Measurements from ENCODE around the gene KHDC1. TPM values are rescaled to one million over a fixed set of nuclear protein-coding genes. Genes with fewer than 3 reads are reported as not detected.

Gene KHDC1
- total RNA-seq, 6 experiments from 2014 or later: 4.8 to 6.3 (median 5.9) TPM

DNA sequence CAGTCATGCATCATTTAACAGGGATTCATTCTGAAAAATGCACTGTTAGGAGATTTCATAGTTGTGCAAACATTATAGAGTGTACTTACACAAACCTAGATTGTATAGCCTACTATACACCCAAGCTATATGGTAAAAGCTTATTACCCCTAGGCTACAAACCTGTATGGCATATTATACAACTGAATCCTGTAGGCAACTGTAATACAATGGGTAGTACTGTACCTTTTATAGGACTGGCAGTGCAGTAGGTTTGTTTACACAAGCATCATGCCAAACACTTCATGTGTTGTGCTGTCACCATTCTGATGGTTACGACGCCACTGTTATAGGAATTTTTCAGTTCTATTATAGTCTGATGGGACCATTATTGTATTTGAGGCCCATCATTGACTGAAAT is 39.3 kb upstream of the KHDC1 start:
- Mint-ChIP-seq H3K4me3 (no peak overlapping the region), H3K36me3 (ENCODE audit: low read depth) (peaks cover 24% of the 10 kb centered on the region), H3K4me1 (ENCODE audit: low read depth) (peaks cover 20% of the 10 kb centered on the region), H3K27me3 (ENCODE audit: insufficient read depth) (peaks cover 2% of the 10 kb centered on the region), H3K9me3 (no peaks in the 10 kb centered on the region), H3K27ac (no peak overlapping the region)
- DNase-seq: no peak
- TF ChIP-seq, protein P1, sequence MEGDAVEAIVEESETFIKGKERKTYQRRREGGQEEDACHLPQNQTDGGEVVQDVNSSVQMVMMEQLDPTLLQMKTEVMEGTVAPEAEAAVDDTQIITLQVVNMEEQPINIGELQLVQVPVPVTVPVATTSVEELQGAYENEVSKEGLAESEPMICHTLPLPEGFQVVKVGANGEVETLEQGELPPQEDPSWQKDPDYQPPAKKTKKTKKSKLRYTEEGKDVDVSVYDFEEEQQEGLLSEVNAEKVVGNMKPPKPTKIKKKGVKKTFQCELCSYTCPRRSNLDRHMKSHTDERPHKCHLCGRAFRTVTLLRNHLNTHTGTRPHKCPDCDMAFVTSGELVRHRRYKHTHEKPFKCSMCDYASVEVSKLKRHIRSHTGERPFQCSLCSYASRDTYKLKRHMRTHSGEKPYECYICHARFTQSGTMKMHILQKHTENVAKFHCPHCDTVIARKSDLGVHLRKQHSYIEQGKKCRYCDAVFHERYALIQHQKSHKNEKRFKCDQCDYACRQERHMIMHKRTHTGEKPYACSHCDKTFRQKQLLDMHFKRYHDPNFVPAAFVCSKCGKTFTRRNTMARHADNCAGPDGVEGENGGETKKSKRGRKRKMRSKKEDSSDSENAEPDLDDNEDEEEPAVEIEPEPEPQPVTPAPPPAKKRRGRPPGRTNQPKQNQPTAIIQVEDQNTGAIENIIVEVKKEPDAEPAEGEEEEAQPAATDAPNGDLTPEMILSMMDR (IDR thresholded peaks at IDR 0.05): no peak

DNA sequence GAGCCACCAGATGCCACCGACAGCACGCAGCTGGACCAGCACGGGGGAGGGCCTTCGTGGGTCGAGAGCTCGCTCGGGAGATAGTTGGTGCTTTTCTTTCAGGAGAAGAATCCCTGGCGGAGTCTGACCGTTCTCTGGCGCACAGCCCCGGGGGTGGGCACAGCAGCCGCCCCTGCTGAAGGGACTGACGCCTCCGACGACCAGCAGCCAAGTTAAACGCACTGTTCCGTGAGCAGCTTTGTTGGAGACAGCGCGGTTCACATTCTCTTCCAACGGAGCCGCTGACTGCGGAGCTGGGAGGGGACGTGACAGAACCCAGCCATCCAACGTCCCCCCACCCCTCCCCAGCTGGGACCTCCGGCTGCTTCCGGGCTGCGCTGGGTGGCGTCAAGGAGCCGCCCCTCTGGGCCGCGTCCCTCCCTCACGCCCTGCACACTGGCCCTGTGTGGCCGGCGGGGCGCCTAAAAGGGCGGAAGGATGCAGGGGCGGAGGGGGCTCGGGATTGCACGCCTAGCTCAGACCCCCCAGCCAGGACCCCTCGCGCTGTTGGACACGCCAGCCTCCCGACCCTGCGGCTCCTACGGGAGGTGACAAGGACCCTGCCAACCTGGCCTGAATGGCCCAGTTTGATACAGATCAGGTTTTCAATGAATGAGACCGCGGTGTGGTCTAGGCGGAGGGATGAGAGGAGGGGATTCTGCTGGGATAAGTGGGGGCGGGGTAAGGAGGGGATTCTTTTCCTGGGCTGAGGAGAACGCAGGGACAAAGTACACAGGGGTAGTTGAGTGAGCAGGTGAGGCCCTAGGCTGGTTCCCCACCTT is 36.4 kb upstream of the KHDC1 start:
- no peaks in the 10 kb centered on the region for H3K9me3 Mint-ChIP-seq
- TF ChIP-seq, protein P1 (IDR thresholded peaks at IDR 0.05): no peak
- no peak overlapping the region for H3K27ac Mint-ChIP-seq
- H3K27me3 Mint-ChIP-seq (ENCODE audit: insufficient read depth): peaks cover 2% of the 10 kb centered on the region; the same call in 1 of the 2 replicates
- peaks cover 31% of the 10 kb centered on the region for H3K36me3 Mint-ChIP-seq (ENCODE audit: low read depth)
- no peak for DNase-seq
- peaks cover 8% of the 10 kb centered on the region for H3K4me1 Mint-ChIP-seq (ENCODE audit: low read depth)
- H3K4me3 Mint-ChIP-seq: no peak overlapping the region

DNA sequence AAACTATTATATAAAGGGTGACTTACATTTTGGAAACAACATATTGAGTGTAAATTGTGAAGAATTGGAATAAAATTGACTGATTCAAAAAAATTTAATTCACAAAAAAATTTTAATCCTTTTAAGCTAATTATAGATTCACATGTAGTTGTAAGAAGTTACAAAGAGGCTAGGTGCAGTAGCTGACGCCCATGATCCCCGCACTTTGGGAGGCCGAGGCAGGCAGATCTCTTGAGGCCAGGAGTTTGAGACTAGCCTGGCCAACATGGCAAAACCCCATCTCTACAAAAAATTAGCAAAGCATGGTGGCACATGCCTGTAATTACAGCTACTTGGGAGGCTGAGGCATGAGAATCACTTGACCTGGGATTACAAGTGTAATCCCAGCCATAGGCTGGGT is 30.3 kb upstream of the KHDC1 start:
- Mint-ChIP-seq H3K4me1 (ENCODE audit: low read depth) (peaks cover 11% of the 10 kb centered on the region), H3K27me3 (ENCODE audit: insufficient read depth) (peaks cover 2% of the 10 kb centered on the region; the same call in 1 of the 2 replicates), H3K4me3 (no peak overlapping the region), H3K36me3 (ENCODE audit: low read depth) (peaks cover 13% of the 10 kb centered on the region), H3K9me3 (no peaks in the 10 kb centered on the region), H3K27ac (no peak overlapping the region)
- TF ChIP-seq, protein P1 (IDR thresholded peaks at IDR 0.05): peak; percentile 14; the same call in 1 of the 2 replicates
- DNase-seq: no peak

DNA sequence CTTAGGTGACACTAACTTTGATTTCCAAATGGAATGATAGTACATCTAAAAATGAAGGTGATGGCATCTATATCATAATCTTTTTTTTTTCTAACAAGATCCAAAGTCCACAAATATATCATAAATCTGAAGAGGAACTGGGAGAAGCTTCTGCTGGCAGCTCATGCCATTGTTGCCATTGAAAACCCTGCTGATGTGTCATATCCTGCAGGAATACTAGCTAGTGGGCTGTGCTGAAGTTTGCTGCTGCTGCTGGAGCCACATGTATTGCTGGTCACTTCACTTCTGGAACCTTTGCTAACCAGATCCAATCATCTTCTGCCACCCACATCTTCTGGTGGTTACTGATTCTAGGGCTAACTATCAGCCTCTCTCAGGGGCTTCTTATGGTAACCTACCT is 27.4 kb upstream of the KHDC1 start:
- Mint-ChIP-seq H3K4me1 (ENCODE audit: low read depth) (peaks cover 24% of the 10 kb centered on the region), H3K36me3 (ENCODE audit: low read depth) (peaks cover 4% of the 10 kb centered on the region)
- peak; percentile 47 for DNase-seq

DNA sequence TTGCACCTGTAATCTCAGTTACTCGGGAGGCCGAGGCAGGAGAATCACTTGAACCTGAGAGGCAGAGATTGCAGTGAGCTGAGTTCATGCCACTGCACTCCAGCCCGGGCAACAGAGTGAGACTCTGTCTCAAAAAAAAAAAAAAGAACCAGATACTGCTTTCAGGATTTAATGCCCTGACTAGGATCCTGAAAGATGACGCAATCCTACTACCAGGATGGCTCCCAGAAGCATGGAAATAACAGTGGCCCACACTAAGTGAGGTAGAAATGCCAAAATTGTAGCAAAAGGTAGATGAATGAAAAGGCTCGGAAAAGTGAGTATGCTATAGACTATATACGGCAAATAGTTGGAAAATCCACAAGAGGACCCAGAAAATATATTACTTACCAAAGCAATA is 23.8 kb upstream of the KHDC1 start:
- Mint-ChIP-seq H3K9me3 (no peaks in the 10 kb centered on the region), H3K4me1 (ENCODE audit: low read depth) (peaks cover 25% of the 10 kb centered on the region), H3K4me3 (no peak overlapping the region), H3K27me3 (ENCODE audit: insufficient read depth) (peaks cover 2% of the 10 kb centered on the region), H3K36me3 (ENCODE audit: low read depth) (no peaks in the 10 kb centered on the region; the same call in 1 of the 2 replicates), H3K27ac (no peak overlapping the region)
- no peak for DNase-seq
- TF ChIP-seq, protein P1 (IDR thresholded peaks at IDR 0.05): no peak

More for the DNA sequence above, 27.4 kb upstream of the KHDC1 start:
- TF ChIP-seq, protein P1 (IDR thresholded peaks at IDR 0.05): no peak
- peaks cover 2% of the 10 kb centered on the region; the same call in 1 of the 2 replicates for H3K27me3 Mint-ChIP-seq (ENCODE audit: insufficient read depth)
- no peaks in the 10 kb centered on the region for H3K9me3 Mint-ChIP-seq
- peak overlapping the region; percentile 73 for H3K27ac Mint-ChIP-seq
- H3K4me3 Mint-ChIP-seq: no peak overlapping the region
